ENCODE results near the gene NRG2.

- TF ChIP-seq EZH2 (IDR thresholded peaks at IDR 0.05; ENCODE audit: insufficient read depth, poor library complexity, severe bottlenecking) (no peak), EZH2phosphoT487 (IDR thresholded peaks at IDR 0.05; ENCODE audit: insufficient read depth, low read depth) (no peak)
These were observed 190.4 kb downstream of the NRG2 start for GRCh38 chr5:139852696-139853095.
